Keratinocyte (primary cell): ENCODE measurements around the gene GPANK1.

Source experiments
- EZH2 ChIP-seq: IDR thresholded peaks from one replicate; pipeline ENCODE4 v1.6.1; 2012; ENCODE audit warnings: inconsistent platforms, mild to moderate bottlenecking, low read length, moderate library complexity
- TF ChIP-seq, protein P1 (sequence below), 3 experiments: IDR thresholded peaks in 1 of 3; conservative IDR thresholded peaks in 1 of 3; optimal IDR thresholded peaks in 1 of 3; 2 replicates in 2 of 3; 3 replicates in 1 of 3; pipeline versions ENCODE3 to v1.5.1; 2011; ENCODE audit warnings: low read length in 3 of 3, mild to moderate bottlenecking in 3 of 3, moderate library complexity in 2 of 3, control low read depth in 1 of 3, inconsistent platforms in 1 of 3; ENCODE audit not compliant: insufficient read depth in 2 of 3; ENCODE audit errors: extremely low read depth in 1 of 3

DNA sequence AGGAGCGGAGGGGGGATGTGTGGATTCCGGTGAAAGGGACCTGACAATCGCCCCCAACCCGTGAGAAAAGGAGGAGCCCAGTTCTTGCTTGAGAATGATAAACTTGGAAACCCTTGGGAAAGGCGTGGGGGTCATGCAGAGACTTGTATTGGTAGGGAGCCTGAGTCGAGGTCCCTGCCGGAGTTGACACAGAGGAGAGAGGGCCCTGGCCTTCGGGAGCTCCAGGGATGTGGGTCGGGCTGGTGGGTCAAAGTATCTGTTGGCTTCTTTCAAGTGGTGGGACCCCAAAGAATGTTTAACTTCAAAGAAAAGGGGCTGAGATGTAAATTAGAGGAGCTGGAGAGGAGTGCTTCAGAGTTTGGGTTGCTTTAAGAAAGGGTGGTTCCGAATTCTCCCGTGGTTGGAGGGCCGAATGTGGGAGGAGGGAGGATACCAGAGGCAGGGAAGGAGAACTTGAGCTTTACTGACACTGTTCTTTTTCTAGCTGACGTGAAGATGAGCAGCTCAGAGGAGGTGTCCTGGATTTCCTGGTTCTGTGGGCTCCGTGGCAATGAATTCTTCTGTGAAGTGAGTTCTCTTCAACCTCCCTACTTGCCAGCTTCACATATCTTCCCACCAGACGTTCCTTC is 1.7 kb upstream of the GPANK1 start:
- no peak for TF ChIP-seq EZH2
- TF ChIP-seq, protein P1, sequence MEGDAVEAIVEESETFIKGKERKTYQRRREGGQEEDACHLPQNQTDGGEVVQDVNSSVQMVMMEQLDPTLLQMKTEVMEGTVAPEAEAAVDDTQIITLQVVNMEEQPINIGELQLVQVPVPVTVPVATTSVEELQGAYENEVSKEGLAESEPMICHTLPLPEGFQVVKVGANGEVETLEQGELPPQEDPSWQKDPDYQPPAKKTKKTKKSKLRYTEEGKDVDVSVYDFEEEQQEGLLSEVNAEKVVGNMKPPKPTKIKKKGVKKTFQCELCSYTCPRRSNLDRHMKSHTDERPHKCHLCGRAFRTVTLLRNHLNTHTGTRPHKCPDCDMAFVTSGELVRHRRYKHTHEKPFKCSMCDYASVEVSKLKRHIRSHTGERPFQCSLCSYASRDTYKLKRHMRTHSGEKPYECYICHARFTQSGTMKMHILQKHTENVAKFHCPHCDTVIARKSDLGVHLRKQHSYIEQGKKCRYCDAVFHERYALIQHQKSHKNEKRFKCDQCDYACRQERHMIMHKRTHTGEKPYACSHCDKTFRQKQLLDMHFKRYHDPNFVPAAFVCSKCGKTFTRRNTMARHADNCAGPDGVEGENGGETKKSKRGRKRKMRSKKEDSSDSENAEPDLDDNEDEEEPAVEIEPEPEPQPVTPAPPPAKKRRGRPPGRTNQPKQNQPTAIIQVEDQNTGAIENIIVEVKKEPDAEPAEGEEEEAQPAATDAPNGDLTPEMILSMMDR (optimal IDR thresholded peaks at IDR 0.05 in 1 of 3, IDR thresholded peaks at IDR 0.05 in 1 of 3, conservative IDR thresholded peaks at IDR 0.05 in 1 of 3; ENCODE audit: extremely low read depth in 1 of 3, insufficient read depth in 2 of 3, low read length in 3 of 3): no peak
